Astrocyte (in vitro differentiated cells and primary cell): ENCODE data around the gene FAM167B.

Experiments used
- CTCF ChIP-seq: IDR thresholded peaks from 2 replicates; pipeline ENCODE4 v1.5.1; 2011; ENCODE audit warnings: low read depth, mild to moderate bottlenecking, inconsistent platforms, low read length, moderate library complexity; ENCODE audit not compliant: insufficient read depth
- EZH2 ChIP-seq: IDR thresholded peaks from 2 replicates; pipeline ENCODE4 v1.6.1; 2012; ENCODE audit warnings: mild to moderate bottlenecking, low read length, inconsistent platforms; ENCODE audit not compliant: insufficient read depth

- TF ChIP-seq CTCF (no peak), EZH2 (peak; percentile 36)
These were observed 6.7 kb upstream of the FAM167B start for GRCh38 chr1:32240140-32240951.
